Endothelial cell of umbilical vein (primary cell): Measurements from ENCODE around the gene SRPX. TPM values are rescaled to one million over a fixed set of nuclear protein-coding genes. Genes with fewer than 3 reads are reported as not detected.

ENCODE experiments used
- BruUV-seq: library from RNA; stranded (reverse); fragments of 400-500 nt; replicated peaks from 2 replicates; lab custom pipeline; 2021; lab: Mats Ljungman, UMichigan
- CTCF ChIA-PET: fragments of 300-600, 350-600 bp; sonication (Branson Sonifier 250); formaldehyde crosslinking; loops from one replicate; lab custom pipeline; 2021; ENCODE audit warnings: antibody characterized with exemption, inconsistent platforms; lab: Charles Lee
- POLR2A ChIA-PET: fragments of 300-600, 350-600 bp; sonication (Branson Sonifier 250); formaldehyde crosslinking; loops from one replicate; lab custom pipeline; 2021; ENCODE audit warnings: antibody characterized with exemption, inconsistent platforms; lab: Charles Lee
- DNase-seq: peaks from one replicate; pipeline ENCODE4 v3.0.0-alpha.2; 2011; ENCODE audit warnings: low read depth, low spot score
- FAIRE-seq: peaks from 2 replicates; lab custom pipeline; 2011; peaks lifted over from hg19 to GRCh38; lab: Jason Lieb, UNC
- H2AFZ ChIP-seq: 2 replicates; pipeline ENCODE4 v1.6.0; 2012; ENCODE audit warnings: low read depth, low read length, control low read depth, inconsistent platforms
- H3K27ac ChIP-seq: 2 replicates; pipeline ENCODE4 v1.5.1; 2011; ENCODE audit warnings: low read depth, mild to moderate bottlenecking, control low read depth, low read length, moderate library complexity; ENCODE audit not compliant: insufficient read depth
- H3K27me3 ChIP-seq, 2 experiments: 2 replicates each; pipeline versions ENCODE4 v1.6.0 to v1.6.1; 2011; ENCODE audit warnings: low read length in 2 of 2, mixed read lengths in 1 of 2; ENCODE audit not compliant: control insufficient read depth in 2 of 2, insufficient read depth in 2 of 2
- H3K36me3 ChIP-seq, 2 experiments: 2 replicates in 1 of 2; 3 replicates in 1 of 2; pipeline ENCODE4 v1.5.1; 2011; ENCODE audit warnings: low read length in 2 of 2, mild to moderate bottlenecking in 1 of 2, moderate library complexity in 1 of 2; ENCODE audit not compliant: control insufficient read depth in 2 of 2, insufficient read depth in 2 of 2; ENCODE audit errors: extremely low read depth in 1 of 2
- H3K4me1 ChIP-seq: 3 replicates; pipeline ENCODE4 v1.5.1; 2011; ENCODE audit warnings: mild to moderate bottlenecking, low read length; ENCODE audit not compliant: control insufficient read depth, insufficient read depth; ENCODE audit errors: extremely low read depth
- H3K4me2 ChIP-seq: 2 replicates; pipeline ENCODE4 v1.6.1; 2011; ENCODE audit warnings: low read length, control low read depth, mixed read lengths; ENCODE audit not compliant: insufficient read depth
- H3K4me3 ChIP-seq, 3 experiments: fragments of 200-600 bp in 1 of 3; sonication (generic), shearing (Covaris generic) in 1 of 3; replicated peaks in 1 of 3; 2 replicates each; pipeline ENCODE4 v1.5.1; 2011 to 2016; ENCODE audit warnings: control low read depth in 3 of 3, low read length in 3 of 3, mild to moderate bottlenecking in 2 of 3, inconsistent platforms in 1 of 3, low read depth in 1 of 3, moderate library complexity in 1 of 3; ENCODE audit not compliant: insufficient read depth in 1 of 3
- H3K79me2 ChIP-seq: 2 replicates; pipeline ENCODE4 v1.6.0; 2012; ENCODE audit warnings: low read length, inconsistent platforms; ENCODE audit not compliant: control insufficient read depth, insufficient read depth
- H3K9ac ChIP-seq: replicated peaks from 2 replicates; pipeline ENCODE3; 2011; ENCODE audit warnings: low read length, control low read depth; ENCODE audit not compliant: insufficient read depth; ENCODE audit errors: extremely low read depth
- H3K9me1 ChIP-seq: replicated peaks from 3 replicates; pipeline ENCODE4 v1.6.0; 2011; ENCODE audit warnings: mild to moderate bottlenecking, low read length; ENCODE audit not compliant: control insufficient read depth, insufficient read depth; ENCODE audit errors: extremely low read depth
- H3K9me3 ChIP-seq: replicated peaks from 2 replicates; pipeline ENCODE4 v1.5.1; 2012; ENCODE audit warnings: low read length, inconsistent platforms; ENCODE audit not compliant: control insufficient read depth, insufficient read depth
- H4K20me1 ChIP-seq: replicated peaks from 2 replicates; pipeline ENCODE3; 2011; ENCODE audit warnings: mild to moderate bottlenecking, low read length; ENCODE audit not compliant: control insufficient read depth, insufficient read depth; ENCODE audit errors: extremely low read depth
- EZH2 ChIP-seq: IDR thresholded peaks from 2 replicates; pipeline ENCODE4 v1.6.1; 2012; ENCODE audit warnings: borderline replicate concordance, low read depth, mild to moderate bottlenecking, moderate library complexity, low read length, inconsistent platforms; ENCODE audit not compliant: severe bottlenecking
- FOS ChIP-seq: IDR thresholded peaks from 2 replicates; pipeline ENCODE4 v1.6.1; 2011; ENCODE audit warnings: mild to moderate bottlenecking, low read length, moderate library complexity, borderline replicate concordance; ENCODE audit not compliant: insufficient read depth
- GATA2 ChIP-seq: IDR thresholded peaks from 2 replicates; pipeline ENCODE4 v1.7.0; 2011; ENCODE audit warnings: low read depth, mild to moderate bottlenecking, moderate library complexity, mixed read lengths, low read length; ENCODE audit not compliant: insufficient read length, insufficient read depth
- JUN ChIP-seq: IDR thresholded peaks from 2 replicates; pipeline ENCODE4 v1.6.1; 2011; ENCODE audit warnings: borderline replicate concordance, low read depth; ENCODE audit not compliant: insufficient read length, insufficient read depth
- MAX ChIP-seq: IDR thresholded peaks from 2 replicates; pipeline ENCODE4 v1.6.1; 2011; ENCODE audit not compliant: insufficient read depth, insufficient read length
- MYC ChIP-seq: IDR thresholded peaks from one replicate; pipeline ENCODE4 v1.6.1; 2011; ENCODE audit warnings: mild to moderate bottlenecking, low read depth, low read length
- POLR2A ChIP-seq: IDR thresholded peaks from 2 replicates; pipeline ENCODE4 v1.6.1; 2012; ENCODE audit warnings: low read depth, mild to moderate bottlenecking, control low read depth, low read length
- POLR2AphosphoS5 ChIP-seq: IDR thresholded peaks from 2 replicates; pipeline ENCODE4 v1.6.1; 2012; ENCODE audit warnings: low read depth, mild to moderate bottlenecking, control low read depth, low read length, moderate library complexity; ENCODE audit not compliant: insufficient read depth
- dilution Hi-C: fragments of 300-500 bp; cut with MboI; formaldehyde crosslinking; loops from one replicate; pipeline ENCODE4 v1.15.0; 2019; ENCODE audit warnings: low sequenced_read_pairs; ENCODE audit not compliant: extremely low pct_ligation_motif_present
- intact Hi-C: fragments of 100-400 bp; cut with micrococcal nuclease; formaldehyde crosslinking; loops from one replicate; pipeline ENCODE4 v1.10.0; 2022
- polyA plus RNA-seq, 4 experiments: library from polyadenylated mRNA; depleted of rRNA in 3 of 4; stranded (reverse) in 3 of 4; unstranded in 1 of 4; fragments of >200 nt; gene quantifications; 2 replicates each; pipeline versions ENCODE4 v1.2.1 to v1.2.3, GENCODE V29; 2011 to 2012; ENCODE audit warnings: missing spikeins in 1 of 4
- total RNA-seq: library from RNA; stranded (reverse); gene quantifications from 2 replicates; pipeline ENCODE4 v1.2.3, GENCODE V29; 2021
- TF ChIP-seq, protein P1 (sequence below), 2 donors: IDR thresholded peaks; 1 replicate in 1 of 2; 2 replicates in 1 of 2; pipeline ENCODE4 v1.5.1; 2011; ENCODE audit warnings: low read length in 2 of 2, mild to moderate bottlenecking in 2 of 2, moderate library complexity in 2 of 2, control low read depth in 1 of 2, inconsistent platforms in 1 of 2, low read depth in 1 of 2; ENCODE audit not compliant: insufficient read depth in 1 of 2; ENCODE audit errors: extremely low read depth in 1 of 2

The SRPX gene
- total and polyA plus RNA-seq, 2 donors (not counting 3 experiments of a cell fraction or from before 2014, with no cell fraction given) = 104 to 140 TPM

DNA sequence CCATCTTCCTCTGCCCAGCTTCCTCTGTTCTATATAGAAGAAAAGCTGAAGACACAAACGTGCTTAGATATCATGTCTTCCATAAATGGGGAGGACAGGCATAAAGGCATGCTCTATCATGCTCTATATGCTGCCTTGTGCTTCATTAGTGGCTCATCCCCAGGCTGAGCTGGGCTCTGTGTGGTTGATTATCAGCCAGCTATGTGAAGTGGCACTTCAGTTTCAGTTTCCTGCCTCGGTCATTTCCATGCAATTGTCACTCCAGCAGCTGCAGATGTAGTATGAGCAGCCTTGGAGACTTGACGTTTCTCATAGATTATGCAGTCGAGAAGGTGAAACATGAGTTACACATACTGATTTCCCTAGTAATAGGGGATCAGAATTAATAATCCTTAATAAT lies 108.1 kb downstream of the SRPX start:
- Histone ChIP-seq H4K20me1 (no peaks in the 10 kb centered on the region), H2AFZ (no peak overlapping the region), H3K9me3 (no peaks in the 10 kb centered on the region), H3K4me1 (peaks cover 14% of the 10 kb centered on the region), H3K27me3 (no peaks in the 10 kb centered on the region), H3K9ac (no peak overlapping the region), H3K4me3 (no peak overlapping the region), H3K36me3 (no peaks in the 10 kb centered on the region), H3K27ac (no peak overlapping the region), H3K79me2 (no peaks in the 10 kb centered on the region), H3K9me1 (no peaks in the 10 kb centered on the region), H3K4me2 (no peak overlapping the region)
- intact Hi-C loops (no loop called here), dilution Hi-C loops (no loop called here)
- ChIA-PET POLR2A (no interaction called here), CTCF (no interaction called here)
- no peak for FAIRE-seq
- TF ChIP-seq JUN = no peak
- no peak for TF ChIP-seq MYC
- TF ChIP-seq POLR2A = no peak
- no peak for TF ChIP-seq EZH2
- TF ChIP-seq FOS = no peak
- TF ChIP-seq POLR2AphosphoS5 = no peak
- TF ChIP-seq GATA2 = no peak
- TF ChIP-seq, protein P1, sequence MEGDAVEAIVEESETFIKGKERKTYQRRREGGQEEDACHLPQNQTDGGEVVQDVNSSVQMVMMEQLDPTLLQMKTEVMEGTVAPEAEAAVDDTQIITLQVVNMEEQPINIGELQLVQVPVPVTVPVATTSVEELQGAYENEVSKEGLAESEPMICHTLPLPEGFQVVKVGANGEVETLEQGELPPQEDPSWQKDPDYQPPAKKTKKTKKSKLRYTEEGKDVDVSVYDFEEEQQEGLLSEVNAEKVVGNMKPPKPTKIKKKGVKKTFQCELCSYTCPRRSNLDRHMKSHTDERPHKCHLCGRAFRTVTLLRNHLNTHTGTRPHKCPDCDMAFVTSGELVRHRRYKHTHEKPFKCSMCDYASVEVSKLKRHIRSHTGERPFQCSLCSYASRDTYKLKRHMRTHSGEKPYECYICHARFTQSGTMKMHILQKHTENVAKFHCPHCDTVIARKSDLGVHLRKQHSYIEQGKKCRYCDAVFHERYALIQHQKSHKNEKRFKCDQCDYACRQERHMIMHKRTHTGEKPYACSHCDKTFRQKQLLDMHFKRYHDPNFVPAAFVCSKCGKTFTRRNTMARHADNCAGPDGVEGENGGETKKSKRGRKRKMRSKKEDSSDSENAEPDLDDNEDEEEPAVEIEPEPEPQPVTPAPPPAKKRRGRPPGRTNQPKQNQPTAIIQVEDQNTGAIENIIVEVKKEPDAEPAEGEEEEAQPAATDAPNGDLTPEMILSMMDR (IDR thresholded peaks at IDR 0.05; ENCODE audit: extremely low read depth in 1 of 2, insufficient read depth in 1 of 2, low read depth in 1 of 2, low read length in 2 of 2) = no peak
- no peak for TF ChIP-seq MAX
- no peak for DNase-seq
- BruUV-seq = no TSS peak
